Measurements from ENCODE around the gene TMEM190.
"Not testable (repeated sequence)": the region's sequence is repeated elsewhere in the genome, so short reads cannot be mapped to it uniquely, and the experiment has no call there.

TMEM190 gene

DNA sequence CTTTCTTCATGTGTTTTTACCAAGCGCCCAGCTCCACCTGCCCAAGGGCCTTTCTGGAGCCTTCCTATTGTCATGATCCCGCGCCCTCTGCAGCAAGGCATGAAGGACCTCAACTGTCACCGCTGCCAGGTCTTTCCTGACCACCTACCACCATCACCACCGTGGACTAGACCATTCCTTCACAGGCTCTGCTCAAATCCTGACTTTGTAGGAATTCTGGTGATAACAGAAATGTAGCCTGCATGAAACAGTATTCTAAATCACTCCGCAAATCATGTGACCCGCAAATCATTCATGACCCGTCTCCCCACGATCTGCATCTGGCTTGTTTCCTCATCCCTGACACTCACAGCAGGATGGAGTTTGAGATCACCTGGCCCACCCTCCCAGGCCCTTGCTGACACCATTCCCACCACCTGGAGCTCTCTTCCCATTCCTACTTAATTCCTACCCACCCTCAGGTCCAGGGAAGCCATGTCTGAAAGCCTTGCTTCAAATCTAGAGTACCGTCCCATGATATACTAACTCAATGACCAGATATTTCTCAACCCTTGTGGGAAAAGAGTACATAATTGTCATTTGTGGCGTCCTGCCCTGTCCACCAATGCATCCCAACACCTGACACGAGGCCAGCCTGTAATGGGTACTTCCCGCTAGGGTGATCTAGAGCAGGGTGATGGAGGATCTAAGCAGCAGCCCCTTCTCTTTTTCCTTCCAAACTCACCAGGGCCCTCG is 29.6 kb downstream of the TMEM190 start:
- intact Hi-C loops (cut with DNase I): no loop called here
- no peak for DNase-seq

DNA sequence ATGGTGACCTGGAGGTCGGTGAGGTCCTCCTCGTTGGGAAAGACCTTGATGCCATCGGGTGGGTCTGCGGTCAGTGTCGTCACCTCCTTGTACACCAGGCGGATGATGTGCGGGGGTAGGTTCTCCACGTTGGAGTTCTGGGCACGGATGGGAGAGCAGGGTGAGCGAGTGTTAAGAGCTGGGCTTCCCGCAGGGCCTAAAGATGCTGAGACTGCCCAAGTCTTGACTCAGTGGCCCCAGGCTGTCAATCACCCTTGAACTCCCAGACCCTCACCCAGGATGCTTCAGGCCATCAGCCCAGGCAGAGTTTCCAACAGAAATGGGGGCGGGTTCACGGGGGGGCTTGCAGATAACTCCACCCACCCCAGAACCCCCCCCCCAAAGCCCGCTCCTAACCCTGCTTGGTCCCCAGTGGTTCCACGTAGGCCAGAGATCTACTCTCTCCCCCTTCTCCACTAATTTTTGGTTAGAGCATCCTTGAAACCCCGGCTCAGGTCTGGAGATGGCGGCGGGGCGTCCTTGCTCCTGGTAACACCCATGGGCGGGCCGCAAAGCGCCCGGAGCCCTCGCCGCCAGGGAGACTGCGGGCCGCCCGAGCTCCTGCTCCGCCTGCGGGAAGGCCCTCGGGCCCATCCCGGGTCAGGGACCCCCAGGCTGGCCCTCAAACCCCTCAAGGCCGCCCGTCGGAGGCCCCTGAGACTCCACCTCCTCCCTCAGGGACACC is 30.4 kb downstream of the TMEM190 start:
- intact Hi-C loops (cut with DNase I): no loop called here

DNA sequence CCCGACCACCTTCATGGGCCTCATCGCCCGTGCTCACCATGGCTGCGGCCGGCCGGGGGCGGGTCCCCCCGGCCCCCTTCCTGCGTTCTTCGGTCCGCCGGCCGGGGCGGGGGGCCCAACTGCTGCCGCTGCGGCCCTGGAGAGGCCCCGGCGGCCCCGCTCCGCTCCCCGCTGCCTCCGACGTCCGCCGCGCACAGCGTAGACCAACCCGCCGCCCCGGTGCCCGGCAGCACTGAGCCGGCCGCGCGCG is 30.8 kb downstream of the TMEM190 start, which contains the start of gene UBE2S:
UBE2S (minus strand) TSS at position 239 of the 250 bp plus-strand sequence; CDS start at position 40, 199 bp downstream.
- intact Hi-C loops (cut with DNase I); DNase-seq: not testable (repeated sequence)

More for the DNA sequence above, 30.4 kb downstream of the TMEM190 start:
- DNase-seq: peak in 6 of 42 donors; percentile 22 to 41 (median 35)

DNA sequence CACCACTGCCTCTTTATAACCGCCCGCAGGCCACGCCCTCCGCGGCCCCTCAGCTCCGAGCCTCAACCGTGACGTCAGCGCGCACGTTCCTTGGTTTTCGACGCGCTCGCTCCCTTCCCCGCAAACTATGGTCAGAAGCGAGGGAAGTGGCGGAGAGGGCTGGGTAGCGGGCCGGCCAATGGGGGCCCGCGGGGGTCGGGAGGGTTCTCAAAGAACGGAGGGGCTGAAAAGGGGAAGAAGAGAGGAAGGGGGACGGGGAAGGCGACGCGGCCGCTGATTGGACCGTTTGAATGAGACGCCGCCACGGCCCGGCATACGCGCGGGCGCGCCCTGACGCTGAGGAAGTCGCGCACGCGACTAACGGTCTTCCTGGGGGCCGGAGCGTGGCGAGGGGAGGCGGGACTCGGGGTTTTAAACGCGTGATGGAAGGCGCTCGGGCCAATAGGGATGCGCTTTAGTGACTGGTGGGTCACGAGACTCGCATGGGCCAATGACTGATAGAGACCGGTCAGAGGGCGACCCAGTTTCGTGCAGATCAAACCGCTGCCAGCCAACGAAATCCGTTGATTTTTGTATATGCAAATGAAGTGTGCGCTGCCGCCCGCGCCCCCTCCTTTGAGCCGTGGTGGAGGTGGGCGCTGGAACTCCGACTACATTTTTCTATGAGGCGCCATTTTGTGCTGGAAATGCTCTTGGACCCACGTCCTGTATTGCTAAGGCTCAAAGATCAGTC is 31.3 kb downstream of the TMEM190 start:
- DNase-seq: peak; percentile 97 to 100 (median 99)
- intact Hi-C loops (cut with DNase I): no loop called here

DNA sequence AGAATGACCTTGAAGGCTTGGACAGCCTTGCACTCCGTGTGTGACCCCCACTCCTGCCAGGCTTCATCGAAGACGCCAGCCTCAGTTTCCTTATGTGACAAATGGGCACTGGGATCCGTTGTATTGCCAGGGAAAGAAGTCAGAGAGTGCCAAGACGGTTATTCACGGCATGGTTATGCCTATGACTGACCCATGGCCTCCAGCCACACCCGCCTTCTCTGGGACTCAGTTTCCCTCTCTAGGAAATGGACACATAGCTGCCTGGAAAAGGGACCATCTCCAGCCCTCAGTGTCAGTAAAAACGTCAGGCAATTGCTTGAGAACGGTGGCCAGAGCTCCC is 31.9 kb downstream of the TMEM190 start:
- intact Hi-C loops (cut with DNase I): no loop called here
- DNase-seq: no peak

DNA sequence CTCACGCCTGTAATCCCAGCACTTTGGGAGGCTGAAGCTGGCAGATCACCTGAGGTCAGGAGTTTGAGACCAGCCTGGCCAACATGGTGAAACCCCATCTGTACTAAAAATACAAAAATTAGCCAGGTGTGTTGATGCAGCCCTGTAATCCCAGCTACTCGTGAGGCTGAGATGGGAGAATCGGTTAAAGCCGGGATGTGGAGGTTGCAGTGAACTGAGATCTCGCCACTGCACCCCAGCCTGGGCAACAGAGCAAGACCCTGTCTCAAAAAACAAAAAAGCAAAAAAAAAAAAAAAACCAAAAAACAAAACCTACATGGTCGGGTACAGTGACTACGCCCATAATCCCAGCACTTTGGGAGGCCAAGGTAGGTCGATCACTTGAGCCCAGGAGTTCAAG is 32.6 kb downstream of the TMEM190 start:
- intact Hi-C loops (cut with DNase I); DNase-seq: not testable (repeated sequence)

DNA sequence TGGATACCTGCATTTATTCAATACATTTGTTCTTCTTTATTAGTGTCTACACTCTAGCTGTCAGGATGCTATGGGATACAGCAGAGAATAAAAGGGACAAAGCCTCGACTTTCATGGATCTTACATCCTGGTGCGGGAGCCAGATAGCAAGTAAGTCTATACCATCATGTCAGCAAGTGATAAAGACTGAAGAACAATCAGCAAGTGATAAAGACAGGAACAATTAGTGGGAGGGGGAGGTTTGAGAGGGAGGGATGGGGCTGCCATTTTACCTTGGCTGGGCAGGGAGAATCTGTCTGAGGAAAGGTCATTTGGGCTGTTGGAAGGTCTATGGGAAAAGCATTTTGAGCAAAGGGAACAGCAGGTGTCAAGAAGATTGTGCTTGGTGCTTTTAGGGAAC is 33.5 kb downstream of the TMEM190 start:
- intact Hi-C loops (cut with DNase I): no loop called here
- DNase-seq: no peak

DNA sequence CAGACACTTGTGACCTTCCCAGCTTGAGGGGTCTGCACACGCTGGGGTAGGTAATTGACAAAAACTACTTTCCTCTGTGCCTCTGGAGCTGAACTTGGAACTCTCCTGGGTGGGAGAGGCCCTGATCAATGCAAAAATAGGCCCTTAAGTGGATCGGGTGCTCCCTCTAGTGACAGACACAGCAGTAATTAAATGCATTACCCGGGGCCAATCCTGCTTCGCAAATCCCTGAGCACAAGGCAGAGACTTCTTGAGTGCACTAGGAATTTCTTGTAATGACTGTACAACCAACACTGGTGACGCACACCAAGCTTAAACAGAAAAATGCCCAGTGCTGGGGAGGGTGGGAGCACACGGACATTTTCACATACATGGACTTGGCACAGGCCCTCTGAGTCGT is 41.6 kb downstream of the TMEM190 start:
- peak in 41 of 42 donors; percentile 39 to 89 (median 70) for DNase-seq
- intact Hi-C loops (cut with DNase I): no loop called here

DNA sequence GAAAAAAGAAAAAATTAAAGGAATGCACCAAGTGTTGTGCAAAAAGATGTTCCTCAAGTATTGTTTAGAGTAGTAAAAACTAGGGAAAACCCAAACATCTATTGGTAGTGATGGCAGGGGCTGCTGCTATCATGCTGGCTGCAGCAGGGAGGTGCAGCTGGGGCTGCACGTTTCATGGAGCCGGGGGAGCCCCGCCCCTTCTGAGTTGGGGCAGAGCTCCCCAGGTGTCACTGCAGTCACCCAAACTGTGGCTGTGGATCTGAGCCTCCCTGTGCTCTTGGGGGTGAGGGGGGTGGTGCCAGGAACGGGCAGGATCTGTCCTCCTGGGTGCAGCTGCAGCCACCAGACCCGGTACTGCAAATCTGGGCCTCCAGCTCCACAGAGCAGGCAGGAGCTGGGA is 42.5 kb downstream of the TMEM190 start:
- intact Hi-C loops (cut with DNase I): no loop called here
- DNase-seq: peak in 1 of 42 donors; percentile 39

DNA sequence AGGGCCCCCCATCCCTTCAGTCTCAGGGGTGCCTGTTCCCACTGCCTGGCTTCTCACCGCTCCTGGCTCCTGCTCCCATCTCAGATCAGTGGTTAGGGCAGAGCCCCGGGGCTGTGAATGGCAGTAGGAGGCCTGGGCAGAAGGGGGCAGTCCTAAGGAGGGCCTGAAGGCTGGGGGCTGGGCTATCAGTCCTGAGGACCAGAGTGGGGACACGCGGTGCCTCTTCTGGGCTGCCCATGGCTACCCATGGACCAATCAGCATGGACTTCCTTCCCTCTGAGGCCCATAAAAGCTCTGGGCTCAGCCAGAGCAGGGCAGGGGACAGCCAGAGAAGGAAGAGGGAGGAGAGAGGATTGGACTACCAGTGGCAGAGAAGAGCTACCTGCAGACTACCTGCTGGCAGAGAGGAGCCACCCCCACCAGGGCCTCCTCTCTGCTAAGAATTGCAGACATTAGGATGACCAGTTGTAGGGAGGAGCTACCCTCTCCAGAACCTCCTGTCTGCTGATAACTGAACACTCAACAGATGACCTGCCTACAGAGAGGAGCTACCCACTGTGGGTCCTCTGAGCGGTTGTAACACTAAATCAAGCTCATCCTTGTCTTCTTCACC is 43.1 kb downstream of the TMEM190 start:
- DNase-seq: peak in 20 of 42 donors; percentile 32 to 76 (median 54)
- intact Hi-C loops (cut with DNase I): no loop called here

DNA sequence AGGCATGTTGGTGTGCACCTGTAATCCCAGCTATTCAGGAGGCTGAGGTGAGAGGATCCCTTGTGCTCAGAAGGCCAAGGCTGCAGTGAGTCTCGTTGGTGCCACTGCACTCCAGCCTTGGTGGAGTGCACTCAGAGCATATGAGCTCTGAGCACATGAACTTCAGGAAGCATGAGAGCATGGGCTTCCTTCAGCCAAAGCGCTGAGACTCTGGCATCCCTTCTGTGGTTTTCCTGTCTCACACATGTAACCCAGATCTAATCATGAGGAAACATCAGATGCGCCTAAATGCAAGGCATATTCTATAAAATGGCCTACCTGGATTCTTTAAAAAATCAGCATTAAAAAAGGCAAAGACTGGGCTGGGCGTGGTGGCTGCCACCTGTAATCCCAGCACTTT is 44.7 kb downstream of the TMEM190 start:
- DNase-seq; intact Hi-C loops (cut with DNase I): not testable (repeated sequence)

DNA sequence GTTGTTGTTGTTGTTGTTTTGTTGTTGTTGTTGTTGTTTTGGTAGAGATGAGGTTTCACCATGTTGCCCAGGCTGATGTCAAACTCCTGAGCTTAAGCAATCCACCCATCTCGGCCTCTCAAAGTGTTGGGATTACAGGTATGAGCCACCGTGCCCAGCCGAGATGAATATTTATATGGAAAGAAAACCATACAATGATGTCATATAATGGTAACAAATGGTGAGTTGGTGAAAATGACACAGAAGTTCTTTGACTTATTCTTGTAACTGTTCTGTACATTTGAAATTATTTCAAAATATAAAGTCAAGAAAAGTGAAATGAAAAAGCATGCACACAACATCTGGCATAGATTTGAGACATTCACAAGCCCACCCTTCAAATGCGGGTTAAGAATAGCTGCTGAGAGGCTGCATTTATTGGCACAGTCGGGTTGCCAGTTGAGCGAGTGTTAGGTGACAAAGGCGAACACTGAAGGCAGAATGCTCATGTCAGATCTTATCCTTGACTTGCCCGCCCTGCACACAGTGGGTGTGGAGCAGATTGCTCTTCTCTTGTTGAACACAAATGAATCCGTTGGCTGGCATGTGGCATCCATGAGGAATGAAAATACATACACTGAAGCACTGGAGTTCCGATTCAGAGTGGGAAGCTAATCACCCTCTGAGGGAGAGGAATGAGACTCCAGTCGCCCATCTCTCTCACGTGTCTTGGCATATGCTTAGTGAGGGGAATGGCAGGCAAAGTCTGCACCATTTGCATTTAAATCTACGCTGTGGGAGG is 46.8 kb downstream of the TMEM190 start:
- DNase-seq: peak in 31 of 42 donors; percentile 37 to 92 (median 66)
- intact Hi-C loops (cut with DNase I): no loop called here

DNA sequence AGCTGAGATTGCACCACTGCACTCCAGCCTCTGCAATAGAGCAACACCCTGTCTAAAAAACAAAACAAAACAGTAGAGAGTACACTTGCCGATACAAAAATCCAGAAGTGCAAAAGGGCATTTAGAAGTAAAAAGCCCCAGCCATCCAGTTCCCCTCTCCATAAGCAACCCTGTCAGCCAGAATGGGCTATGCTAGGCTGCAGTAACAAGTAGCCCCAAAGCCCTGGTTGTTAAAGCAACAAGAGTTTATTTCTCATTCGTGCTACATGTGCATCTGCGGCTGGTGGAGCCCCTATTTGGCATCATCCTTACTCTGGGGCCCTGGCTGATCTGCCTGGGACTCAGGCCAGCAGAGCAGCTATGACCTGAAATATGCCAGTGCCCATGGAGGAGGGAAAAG is 47.9 kb downstream of the TMEM190 start:
- no peak for DNase-seq

DNA sequence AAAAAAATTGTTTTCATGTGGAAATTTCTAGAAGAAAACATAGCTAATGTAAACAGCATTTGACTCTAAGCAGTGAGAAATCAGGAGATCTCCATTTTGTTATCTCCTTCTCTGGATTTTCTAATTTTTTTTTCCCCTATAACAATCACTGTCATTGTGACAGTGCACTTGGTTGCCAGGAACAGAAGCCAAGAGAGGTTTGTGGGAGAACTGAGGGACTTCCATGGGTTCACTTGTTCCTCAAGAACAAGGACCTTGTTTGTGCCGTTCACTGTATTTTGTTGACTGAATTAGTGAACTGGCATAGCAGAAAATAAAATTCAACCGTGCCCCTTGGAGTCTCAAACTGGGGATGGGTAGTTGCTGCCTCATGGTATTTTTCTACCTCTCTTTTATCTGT is 49.4 kb downstream of the TMEM190 start:
- DNase-seq: peak in 30 of 42 donors; percentile 23 to 90 (median 69)
- intact Hi-C loops (cut with DNase I): no loop called here

More for the DNA sequence above, 47.9 kb downstream of the TMEM190 start:
- intact Hi-C loops (cut with DNase I): no loop called here

Measured in head of caudate nucleus (tissue), 42 donors.